HG03135 (cell line): ENCODE data around the gene PTPN6.
A peak's percentile ranks its signal among the peaks of the same experiment; 100 is the strongest.

Experiments
- ATAC-seq: cut with Tn5 transposase; IDR thresholded peaks from one replicate; pipeline ENCODE4 v1.9.1; 2021; ENCODE audit warnings: mild to moderate bottlenecking, moderate library complexity; ENCODE audit not compliant: unreplicated experiment

Gene PTPN6

DNA sequence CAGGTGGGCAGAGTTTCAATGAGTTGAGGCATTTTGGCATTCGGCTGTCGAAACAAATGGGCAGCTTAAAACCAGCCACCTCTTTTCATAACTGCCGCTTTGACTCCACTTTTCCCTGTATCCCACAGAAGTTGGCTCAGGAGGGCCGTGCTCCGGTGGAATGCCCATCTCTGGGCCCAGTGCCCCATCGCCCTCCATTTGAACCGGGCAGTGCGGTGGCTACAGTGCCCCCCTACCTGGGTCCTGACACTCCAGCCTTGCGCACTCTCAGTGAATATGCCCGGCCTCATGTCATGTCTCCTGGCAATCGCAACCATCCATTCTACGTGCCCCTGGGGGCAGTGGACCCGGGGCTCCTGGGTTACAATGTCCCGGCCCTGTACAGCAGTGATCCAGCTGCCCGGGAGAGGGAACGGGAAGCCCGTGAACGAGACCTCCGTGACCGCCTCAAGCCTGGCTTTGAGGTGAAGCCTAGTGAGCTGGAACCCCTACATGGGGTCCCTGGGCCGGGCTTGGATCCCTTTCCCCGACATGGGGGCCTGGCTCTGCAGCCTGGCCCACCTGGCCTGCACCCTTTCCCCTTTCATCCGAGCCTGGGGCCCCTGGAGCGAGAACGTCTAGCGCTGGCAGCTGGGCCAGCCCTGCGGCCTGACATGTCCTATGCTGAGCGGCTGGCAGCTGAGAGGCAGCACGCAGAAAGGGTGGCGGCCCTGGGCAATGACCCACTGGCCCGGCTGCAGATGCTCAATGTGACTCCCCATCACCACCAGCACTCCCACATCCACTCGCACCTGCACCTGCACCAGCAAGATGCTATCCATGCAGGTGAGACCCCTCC lies 12.6 kb upstream of the PTPN6 start:
- no peak for ATAC-seq

DNA sequence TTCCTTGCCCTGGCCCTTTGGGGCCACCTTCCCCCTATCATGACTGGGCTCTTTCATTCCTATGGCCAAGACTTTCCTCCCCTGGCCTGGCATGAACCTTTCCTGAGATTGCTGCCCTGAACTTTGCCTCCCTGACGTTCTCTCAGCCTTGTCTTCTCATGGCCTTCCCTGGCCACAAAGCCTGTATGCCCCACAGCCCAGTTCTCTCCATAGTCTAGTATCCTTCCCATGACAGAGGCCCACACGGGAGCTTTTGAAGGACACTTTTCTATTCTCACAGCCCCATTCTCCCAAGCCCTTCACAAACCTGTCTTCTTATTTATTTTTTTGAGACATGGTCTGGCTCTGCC lies 12.0 kb upstream of the PTPN6 start:
- ATAC-seq, result no peak

DNA sequence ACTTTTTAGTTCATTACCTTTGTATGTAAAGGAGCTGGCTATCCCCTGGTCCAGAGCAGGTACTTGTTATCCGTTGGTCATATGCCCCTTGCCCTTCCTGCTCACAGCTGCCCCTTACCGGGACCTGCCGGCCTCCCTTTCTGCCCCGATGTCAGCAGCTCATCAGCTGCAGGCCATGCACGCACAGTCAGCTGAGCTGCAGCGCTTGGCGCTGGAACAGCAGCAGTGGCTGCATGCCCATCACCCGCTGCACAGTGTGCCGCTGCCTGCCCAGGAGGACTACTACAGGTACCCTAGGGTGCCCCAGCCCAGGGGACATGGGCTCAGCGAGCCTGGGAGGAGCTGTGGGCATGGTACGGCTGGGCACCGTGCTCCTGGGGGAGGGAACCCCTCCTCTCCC lies 9.9 kb upstream of the PTPN6 start:
- ATAC-seq, result no peak

DNA sequence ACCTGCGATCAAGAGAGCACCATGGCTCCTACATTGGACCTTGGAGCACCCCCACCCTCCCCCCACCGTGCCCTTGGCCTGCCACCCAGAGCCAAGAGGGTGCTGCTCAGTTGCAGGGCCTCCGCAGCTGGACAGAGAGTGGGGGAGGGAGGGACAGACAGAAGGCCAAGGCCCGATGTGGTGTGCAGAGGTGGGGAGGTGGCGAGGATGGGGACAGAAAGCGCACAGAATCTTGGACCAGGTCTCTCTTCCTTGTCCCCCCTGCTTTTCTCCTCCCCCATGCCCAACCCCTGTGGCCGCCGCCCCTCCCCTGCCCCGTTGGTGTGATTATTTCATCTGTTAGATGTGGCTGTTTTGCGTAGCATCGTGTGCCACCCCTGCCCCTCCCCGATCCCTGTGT lies 9.4 kb upstream of the PTPN6 start:
- ATAC-seq, result no peak

DNA sequence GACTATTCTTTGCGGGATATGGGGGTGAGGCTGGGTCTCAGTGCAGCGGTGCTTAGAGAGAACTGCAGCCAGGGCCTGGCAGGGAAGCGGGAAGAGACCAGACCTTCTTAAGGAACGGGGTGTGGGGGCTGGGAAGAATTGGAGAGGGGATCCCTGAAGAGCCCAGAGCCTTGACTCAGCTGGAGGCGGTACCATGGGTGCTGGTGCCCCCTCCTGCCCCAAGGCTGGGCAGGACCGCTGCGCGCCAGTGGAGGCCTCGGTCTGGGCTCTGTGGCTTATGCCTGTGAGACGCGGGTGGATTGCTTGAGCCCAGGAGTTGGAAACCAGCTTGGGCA lies 8.9 kb upstream of the PTPN6 start:
- no peak for ATAC-seq

DNA sequence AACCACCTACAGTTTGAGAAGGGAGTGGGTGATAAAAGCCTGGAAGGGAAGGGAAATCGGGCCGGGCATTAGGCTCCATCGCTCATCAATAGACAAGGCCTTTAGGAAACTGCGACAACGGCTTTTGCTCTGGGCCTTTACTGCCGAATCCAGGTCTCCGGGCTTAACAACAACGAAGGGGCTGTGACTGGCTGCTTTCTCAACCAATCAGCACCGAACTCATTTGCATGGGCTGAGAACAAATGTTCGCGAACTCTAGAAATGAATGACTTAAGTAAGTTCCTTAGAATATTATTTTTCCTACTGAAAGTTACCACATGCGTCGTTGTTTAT lies 7.8 kb upstream of the PTPN6 start:
- peak; percentile 25 for ATAC-seq

DNA sequence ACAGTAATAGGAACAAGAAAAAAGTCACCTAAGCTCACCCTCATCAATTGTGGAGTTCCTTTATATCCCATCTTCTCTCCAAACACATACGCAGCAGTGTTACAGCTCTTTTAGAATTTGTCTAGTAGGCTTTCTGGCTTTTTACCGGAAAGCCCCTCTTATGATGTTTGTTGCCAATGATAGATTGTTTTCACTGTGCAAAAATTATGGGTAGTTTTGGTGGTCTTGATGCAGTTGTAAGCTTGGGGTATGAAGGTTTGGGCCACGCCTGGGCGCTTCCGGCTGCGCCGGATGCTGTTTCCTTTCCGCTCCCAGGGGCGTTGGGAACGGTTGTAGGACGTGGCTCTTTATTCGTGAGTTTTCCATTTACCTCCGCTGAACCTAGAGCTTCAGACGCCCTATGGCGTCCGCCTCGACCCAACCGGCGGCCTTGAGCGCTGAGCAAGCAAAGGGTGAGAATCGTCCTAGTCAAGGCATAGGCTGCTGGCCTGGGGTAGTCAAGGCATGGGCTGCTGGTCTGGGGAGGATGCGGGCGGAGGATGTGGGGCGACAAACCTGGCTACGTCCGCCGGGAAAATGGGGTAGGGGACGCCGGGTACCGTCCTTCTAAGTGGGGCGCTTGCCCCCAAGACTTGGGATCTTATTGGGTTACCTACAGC lies 7.3 kb upstream of the PTPN6 start, which contains the start of the genes C12orf57 and RNU7-1:
Gene C12orf57, plus strand, starts transcription at position 301 of the 659 bp plus-strand sequence. Its CDS starts 100 bp downstream, at position 401.
Gene RNU7-1, plus strand, starts transcription at position 95 of the 659 bp plus-strand sequence.
- ATAC-seq, result peak; percentile 30

DNA sequence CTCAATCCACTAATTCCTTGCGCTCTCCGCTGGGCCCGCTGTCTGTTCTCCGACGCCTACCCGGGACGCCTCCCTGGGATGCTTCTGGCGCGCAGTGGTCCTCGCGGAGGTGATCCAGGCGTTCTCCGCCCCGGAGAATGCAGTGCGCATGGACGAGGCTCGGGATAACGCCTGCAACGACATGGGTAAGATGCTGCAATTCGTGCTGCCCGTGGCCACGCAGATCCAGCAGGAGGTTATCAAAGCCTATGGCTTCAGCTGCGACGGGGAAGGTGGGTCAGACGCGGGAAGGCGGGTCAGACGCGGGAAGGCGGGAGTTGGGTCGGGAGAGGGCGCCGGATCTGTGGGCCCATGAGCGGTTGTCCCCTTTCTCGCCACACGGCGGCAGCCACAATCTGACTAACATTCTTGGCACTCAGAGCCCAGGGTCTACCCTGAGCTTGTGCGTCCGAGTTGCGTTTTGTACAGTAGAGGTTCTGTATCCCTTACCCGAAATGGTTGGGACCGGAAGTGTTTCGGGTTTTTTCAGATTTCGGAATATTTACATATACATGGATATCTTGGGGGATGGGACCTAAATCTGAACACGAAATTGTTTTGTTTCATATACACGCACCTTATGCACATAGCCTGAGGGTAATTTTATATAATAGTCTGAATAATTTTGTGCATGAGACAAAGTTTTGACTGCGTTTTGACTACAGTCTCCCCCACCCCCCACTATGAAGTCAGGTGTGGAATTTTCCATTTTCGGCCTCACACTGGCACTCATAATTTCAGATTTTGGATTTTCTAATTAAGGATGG lies 6.6 kb upstream of the PTPN6 start:
- peak; percentile 44 for ATAC-seq

DNA sequence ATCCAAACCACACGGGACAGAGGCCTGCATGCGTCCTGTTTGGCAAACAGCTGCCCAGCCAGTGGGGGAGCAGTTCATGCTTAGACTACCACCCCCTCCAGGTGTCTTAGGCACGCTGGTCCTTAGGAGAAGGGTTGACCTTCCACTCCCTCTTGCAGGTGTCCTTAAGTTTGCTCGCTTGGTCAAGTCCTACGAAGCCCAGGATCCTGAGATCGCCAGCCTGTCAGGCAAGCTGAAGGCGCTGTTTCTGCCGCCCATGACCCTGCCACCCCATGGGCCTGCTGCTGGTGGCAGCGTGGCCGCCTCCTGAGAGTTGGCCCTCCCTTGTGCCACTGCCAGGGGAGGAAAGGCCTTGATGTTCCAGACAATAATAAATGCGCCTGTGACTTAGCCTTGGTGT lies 5.5 kb upstream of the PTPN6 start:
- no peak for ATAC-seq

DNA sequence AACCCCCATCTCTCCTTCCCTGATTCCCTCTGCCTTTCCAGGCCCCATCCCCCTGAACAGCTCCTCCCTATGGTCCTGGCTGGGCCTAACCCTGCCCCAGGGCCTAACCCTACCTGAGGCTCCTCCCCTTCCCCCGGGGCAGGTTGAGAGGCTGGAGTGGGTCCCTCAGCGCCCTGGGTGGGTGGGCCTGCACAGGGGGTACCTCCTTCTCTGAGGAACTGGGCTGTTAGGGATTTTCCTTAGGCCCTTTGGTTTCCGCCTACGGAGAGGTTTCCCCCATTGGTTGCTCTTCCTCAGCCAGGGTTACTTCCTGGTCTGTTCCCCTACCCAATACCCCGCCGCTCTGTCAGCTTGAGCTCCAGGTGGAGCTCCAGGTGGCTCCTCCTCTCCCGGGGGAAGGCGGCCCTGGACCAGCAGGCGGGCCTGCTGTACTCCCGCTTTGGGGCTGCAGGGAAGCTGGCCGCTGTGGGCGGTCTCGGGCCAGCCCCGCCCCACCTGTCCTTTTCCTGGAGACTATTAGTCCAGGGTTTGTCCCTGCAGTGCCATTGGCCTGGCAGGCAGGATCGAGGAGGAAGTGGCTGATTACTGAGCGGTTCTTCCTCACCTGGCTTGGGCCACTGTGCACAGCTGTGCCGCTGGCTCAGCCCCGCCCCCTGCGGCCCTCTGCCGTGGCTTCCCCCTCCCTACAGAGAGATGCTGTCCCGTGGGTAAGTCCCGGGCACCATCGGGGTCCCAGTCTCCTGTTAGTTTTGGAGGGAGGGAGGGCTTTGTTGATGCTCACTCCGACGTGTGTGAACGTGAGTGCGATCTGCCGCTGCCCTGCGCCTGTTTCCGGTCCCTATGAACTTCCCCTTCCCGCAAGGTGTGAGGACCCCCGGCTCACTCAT lies 4.9 kb upstream of the PTPN6 start:
- no peak for ATAC-seq

DNA sequence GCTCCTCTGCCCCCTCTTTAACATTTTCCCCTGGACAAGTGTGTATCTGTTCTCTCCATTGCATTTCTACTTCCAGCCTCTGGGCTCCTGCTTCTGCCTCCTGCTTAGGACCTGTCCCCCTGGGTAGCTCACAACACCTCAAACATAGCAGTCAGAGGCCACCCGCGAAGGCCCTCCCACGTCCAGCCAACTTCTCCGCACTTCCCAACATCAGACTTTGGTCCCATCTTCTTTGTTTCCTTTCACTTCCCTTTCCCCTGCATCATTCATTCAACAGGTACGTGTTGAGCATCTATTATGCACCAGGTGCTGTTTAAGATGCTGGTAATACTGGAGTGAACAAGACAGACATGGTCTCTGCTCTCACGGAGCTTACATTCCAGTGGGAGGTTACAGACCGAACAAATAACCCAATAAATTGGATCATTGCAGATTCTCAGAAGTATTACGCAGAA lies 4.2 kb upstream of the PTPN6 start:
- ATAC-seq, result no peak

DNA sequence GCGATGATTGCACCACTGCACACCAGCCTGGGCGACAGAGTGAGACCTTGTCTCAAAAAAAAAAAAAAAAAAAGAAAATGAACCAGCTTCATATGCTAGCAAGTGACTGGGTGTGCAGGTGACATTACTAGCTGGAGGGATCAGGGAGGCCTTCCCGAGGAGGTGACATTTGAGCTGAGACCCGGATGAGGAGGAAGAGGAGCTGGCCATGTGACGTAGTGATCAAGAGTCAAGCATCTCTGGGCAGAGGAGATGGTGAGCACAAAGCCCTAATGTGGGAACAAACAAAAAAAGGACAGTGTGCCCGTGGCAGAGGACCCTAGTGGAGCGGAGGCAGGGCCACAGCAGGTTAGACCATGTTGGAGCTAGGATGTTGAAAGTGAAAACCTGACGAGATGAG lies 3.5 kb upstream of the PTPN6 start:
- ATAC-seq, result no peak

DNA sequence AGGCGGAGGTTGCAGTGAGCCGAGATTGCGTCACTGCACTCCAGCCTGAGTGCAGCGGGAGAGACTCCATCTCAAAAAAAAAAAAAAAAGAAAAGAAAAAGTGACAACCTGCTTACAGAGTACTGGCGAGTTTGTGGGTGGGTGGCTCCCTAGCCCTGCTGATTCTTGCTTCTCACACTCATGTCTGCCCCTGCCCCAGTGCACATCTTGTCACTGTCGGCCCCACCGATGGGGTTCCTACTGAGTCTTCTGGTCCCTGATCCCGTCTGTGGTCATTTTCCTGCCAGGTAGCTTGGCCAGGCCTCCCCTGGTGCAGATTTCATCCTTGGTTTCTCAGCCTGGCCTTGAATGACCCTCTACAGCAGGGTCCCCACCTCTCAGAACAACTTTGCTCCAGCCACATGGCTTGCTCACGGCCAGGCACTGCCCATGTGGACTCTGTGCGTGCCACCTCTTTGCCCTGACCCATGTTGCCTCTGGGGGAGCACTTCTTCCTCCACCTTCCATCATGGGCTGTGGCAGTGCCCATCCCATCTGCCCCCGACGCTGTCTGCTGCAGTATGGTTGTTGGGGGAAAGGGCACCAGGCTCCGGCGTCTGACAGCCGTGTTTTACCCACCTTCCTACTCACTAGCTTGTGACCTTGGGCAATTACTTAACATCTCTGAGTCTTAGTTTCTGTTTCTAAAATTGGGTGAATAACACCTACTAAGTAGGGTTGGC lies 2.1 kb upstream of the PTPN6 start:
- no peak for ATAC-seq

DNA sequence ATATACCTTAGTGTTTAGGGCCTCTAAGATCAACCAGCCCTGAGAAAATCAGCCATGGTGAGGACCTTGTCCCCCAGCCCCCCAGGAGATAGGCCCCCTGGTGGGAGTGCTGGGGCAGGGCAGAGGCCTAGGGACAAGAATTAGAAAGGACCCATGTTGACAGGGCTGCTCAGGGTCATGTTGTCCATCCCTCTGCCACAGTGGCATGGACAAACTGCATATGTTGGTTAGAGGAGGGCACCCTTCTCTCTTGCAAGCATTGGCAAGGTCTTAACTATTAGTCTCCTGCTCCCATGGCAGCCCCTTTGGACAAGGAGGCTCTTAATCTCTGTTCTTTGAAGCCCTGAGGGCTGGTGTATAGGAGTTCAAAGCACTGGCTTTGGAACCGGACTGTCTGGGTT lies 755 bp upstream of the PTPN6 start:
- no peak for ATAC-seq

DNA sequence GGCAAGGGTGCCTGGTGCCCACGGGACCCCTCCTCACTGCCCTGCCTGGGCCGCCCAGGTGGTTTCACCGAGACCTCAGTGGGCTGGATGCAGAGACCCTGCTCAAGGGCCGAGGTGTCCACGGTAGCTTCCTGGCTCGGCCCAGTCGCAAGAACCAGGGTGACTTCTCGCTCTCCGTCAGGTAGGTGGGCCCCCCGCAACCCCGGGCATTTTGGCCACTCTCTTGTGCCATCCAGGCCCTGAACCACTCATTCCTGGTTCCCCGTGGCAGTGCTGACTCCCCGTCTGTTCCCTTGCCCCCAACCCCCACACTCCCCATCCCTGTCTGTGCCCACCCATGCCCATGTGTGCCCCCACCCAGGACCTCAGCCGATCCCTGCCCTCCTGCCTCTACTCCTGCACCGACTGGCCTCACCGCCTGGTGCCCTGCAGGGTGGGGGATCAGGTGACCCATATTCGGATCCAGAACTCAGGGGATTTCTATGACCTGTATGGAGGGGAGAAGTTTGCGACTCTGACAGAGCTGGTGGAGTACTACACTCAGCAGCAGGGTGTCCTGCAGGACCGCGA lies 480 bp downstream of the PTPN6 start:
- no peak for ATAC-seq

DNA sequence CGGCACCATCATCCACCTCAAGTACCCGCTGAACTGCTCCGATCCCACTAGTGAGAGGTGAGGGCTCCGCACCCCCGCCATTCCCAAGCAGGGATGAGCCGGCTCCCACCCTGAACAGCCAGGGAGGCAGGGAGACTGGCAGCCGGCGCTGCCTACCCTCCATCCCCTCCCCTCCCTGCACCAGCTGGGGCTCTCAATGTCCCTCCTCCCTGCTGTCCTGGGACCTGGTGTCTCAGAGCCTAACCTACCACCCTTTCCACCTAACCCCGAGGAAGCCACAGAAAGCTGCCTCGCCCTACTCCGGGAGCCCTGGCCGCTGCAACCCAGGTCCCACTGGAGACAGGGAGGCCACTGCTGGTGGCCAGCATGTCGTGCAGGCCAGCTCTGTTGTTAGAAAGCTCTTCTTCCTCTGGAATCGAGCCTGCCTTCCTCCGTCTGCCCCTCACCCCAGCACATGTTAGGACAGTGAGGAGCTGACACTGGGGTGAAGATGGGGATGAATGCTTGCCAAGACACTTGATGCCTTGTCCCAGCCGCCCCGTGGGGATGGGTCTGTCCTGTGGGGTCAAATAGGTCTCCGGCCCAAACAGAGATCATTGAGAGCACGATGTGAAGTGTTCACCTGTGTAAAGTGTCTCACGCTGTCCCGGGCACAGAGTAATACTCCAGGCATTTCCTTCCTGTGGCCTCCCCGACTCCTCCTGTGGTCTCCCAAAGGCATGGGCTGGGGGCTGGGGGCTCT lies 1.1 kb downstream of the PTPN6 start:
- ATAC-seq, result no peak

DNA sequence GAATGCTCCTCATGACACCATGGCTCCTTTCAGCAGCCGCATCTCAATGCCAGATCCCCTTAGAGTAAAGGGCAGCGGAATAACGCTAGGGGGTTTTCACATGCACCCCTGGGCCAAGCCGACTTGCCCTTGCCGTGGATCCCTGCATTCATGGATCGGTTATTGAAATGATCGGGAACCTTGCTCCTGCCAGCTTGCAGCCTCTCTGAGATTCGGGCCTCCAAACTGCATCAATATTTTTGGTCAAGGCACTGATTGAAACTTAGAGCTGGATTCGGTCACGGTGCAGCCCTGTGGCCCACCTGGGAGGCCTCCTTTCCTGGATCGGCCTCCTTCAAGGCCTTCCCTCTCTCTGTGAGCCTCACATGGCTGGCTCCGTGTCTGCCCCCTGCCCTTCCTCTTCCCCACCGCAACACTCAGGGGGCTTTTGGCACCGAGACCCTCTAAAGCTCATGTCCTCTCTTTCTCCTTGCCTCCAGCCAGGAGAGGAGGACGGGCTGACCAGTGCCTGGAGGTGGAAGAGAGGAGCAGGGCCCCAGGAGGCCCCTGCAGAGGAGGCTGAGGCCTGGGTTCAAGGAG lies 1.8 kb downstream of the PTPN6 start:
- ATAC-seq, result no peak

DNA sequence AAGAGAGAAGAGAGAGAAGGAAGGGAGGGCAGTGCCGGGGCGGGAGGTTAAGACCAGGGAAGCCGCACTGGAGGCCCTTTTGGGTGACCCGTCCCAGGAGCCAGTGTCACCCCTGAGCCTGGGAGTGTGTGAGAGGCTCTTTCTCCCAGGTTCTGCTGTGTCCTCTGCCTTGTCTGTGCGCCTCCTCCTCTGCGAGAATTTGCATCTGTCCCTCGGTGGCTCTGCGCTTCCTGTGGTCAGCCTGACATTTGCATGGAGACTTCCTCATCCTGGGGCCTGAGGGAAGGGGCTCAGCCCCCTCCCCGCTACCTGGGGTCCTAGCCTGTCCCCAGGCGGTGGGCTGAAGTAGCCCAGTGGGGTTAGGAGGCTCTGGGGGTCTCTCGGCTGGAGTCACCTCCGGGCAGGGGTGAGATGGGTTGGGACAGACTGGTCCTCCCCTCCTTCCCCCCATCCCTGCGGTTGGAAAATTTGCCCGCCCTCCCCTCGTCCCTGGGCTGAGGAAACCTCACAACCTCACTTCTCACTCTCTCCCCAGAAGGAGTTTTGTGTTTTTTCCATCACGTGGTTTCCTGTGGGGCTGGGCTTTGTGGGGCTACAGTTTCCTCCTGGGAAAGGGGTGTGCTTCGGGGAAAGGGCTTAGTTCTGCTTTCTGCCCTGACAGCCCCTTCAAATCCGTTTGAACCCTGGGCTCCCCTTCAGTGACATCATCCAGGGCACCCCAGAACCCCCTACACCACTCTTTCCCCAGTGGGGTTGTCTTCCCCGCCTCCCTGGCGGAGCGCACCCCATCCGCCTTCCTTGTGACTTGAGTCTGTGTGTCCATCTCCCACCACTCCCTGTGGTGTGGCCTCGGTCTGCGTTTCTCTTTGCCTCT lies 2.5 kb downstream of the PTPN6 start:
- peak; percentile 50 for ATAC-seq
